NB4 (cell line): Measurements from ENCODE around the gene ZNF805.
A peak's percentile ranks its signal among the peaks of the same experiment; 100 is the strongest.

Source experiments
- DNase-seq: peaks from one replicate; pipeline ENCODE4 v3.0.0; 2010; ENCODE audit warnings: low read depth
- H3K4me3 ChIP-seq: one replicate; pipeline ENCODE4 v1.5.1; 2011; ENCODE audit warnings: mild to moderate bottlenecking, low read depth, low read length, moderate library complexity
- CTCF ChIP-seq: IDR thresholded peaks from one replicate; pipeline ENCODE4 v1.5.1; 2012; ENCODE audit warnings: low read depth, low read length
- MYC ChIP-seq: IDR thresholded peaks from 2 replicates; pipeline ENCODE4 v1.6.1; 2011; ENCODE audit warnings: low read depth, low read length
- POLR2A ChIP-seq: IDR thresholded peaks from 2 replicates; pipeline ENCODE4 v1.6.1; 2011; ENCODE audit warnings: mild to moderate bottlenecking; ENCODE audit not compliant: insufficient read length; ENCODE audit errors: extremely low read depth
- TF ChIP-seq, protein P1 (sequence below): IDR thresholded peaks from 2 replicates; pipeline ENCODE4 v1.6.1; 2011; ENCODE audit warnings: low read depth, low read length

Gene ZNF805

GRCh38 chr19:57241176-57241575 lies 744 bp downstream of the ZNF805 start:
- DNase-seq: peak; percentile 10
- peak overlapping the region; percentile 87 for H3K4me3 ChIP-seq
- TF ChIP-seq, protein P1, sequence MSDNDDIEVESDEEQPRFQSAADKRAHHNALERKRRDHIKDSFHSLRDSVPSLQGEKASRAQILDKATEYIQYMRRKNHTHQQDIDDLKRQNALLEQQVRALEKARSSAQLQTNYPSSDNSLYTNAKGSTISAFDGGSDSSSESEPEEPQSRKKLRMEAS: no peak
- TF ChIP-seq POLR2A: no peak
- TF ChIP-seq CTCF: no peak
- no peak for TF ChIP-seq MYC

GRCh38 chr19:57242821-57243220 lies 2.4 kb downstream of the ZNF805 start:
- DNase-seq: no peak
- no peak overlapping the region for H3K4me3 ChIP-seq
- TF ChIP-seq, protein P1: no peak

GRCh38 chr19:57244513-57244912 lies 4.1 kb downstream of the ZNF805 start:
- no peak for DNase-seq
- TF ChIP-seq, protein P1: no peak
- TF ChIP-seq CTCF (no peak), MYC (no peak), POLR2A (no peak)
- H3K4me3 ChIP-seq: no peak overlapping the region

GRCh38 chr19:57245066-57245465 lies 4.6 kb downstream of the ZNF805 start:
- H3K4me3 ChIP-seq: no peak overlapping the region
- TF ChIP-seq POLR2A (no peak), MYC (no peak), CTCF (no peak)
- TF ChIP-seq, protein P1: no peak
- DNase-seq: no peak

DNA sequence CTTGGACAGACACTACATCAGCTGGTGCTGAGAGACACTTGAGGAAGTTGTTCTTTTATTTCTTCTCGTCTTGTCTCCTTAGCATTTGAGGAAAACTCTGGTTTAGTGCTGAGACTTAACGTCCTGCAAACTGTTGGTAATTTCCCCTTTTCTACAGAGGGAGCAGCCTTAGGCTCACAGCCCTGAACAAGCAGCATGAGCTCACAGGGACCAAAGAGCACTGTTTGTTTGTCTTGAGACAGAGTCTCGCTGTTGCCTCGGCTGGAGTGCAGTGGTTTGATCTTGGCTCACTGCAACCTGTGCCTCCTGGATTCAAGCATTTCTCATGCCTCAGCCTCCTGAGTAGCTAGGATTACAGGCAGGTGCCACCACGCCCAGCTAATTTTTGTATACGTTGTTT lies 5.5 kb downstream of the ZNF805 start:
- no peak overlapping the region for H3K4me3 ChIP-seq
- no peak for DNase-seq
- no peak for TF ChIP-seq POLR2A
- no peak for TF ChIP-seq CTCF
- no peak for TF ChIP-seq MYC
- TF ChIP-seq, protein P1: no peak

- no peak overlapping the region for H3K4me3 ChIP-seq
- DNase-seq: no peak
- TF ChIP-seq CTCF (no peak), MYC (no peak), POLR2A (no peak)
- TF ChIP-seq, protein P1: no peak
These were observed 8.2 kb downstream of the ZNF805 start for GRCh38 chr19:57248646-57249045.
